ENCODE measurements around the gene TIMM50.

The TIMM50 gene

DNA sequence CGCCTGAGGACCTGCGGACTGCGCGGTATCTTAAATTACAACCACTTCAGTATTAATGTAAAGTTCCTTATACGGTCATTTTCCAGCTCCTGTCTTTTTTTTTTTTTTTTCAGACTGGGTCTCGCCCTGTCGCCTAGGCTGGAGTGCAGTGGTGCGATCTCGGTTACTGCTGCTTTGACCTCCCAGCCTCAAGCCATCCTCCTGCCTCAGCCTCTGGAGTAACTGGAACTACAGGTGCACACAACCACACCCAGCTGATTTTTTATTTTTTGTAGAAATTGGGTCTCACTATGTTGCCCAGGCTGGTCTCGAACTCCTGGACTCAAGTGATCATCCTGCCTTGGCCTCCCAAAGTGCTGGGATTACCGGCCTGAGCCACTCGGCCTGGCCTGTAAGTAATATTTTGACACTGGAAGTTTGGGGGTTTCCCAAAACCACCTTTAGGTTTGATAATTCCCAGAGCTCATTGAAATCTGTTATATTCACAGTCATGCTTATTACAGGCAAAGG lies 52.4 kb downstream of the TIMM50 start:
- no peak for DNase-seq (ENCODE audit: low read depth)

- no peak for DNase-seq (ENCODE audit: low read depth)
These were observed 53.2 kb downstream of the TIMM50 start for GRCh38 chr19:39533791-39534190.

GRCh38 chr19:39539165-39539517 lies 58.5 kb downstream of the TIMM50 start:
- DNase-seq (ENCODE audit: low read depth): no peak

- DNase-seq (ENCODE audit: low read depth): peak; percentile 90
These were observed 59.1 kb downstream of the TIMM50 start, which contains the start of gene EID2 for GRCh38 chr19:39539518-39540332. Gene EID2 (minus strand): TSS chr19:39540161. CDS start chr19:39540079, 82 bp downstream.

- DNase-seq (ENCODE audit: low read depth): no peak
These were observed 59.7 kb downstream of the TIMM50 start for GRCh38 chr19:39540333-39540673.
